Neutrophil (primary cell): Measurements from ENCODE around the gene CHST12.

Source experiments
- H3K27ac ChIP-seq: fragments of 200-600 bp; sonication (generic); 2 replicates; pipeline ENCODE4 v1.5.1; 2016; ENCODE audit warnings: mild to moderate bottlenecking, moderate library complexity
- H3K27me3 ChIP-seq: fragments of 200-600 bp; sonication (generic); 2 replicates; pipeline ENCODE4 v1.6.0; 2016; ENCODE audit warnings: mild to moderate bottlenecking
- H3K36me3 ChIP-seq: fragments of 200-600 bp; sonication (generic); 2 replicates; pipeline ENCODE4 v1.5.1; 2017
- H3K4me1 ChIP-seq, 2 experiments: fragments of 200-600 bp in 1 of 2; sonication (generic) in 1 of 2; 1 replicate in 1 of 2; 2 replicates in 1 of 2; pipeline versions ENCODE4 v1.5.1 to v1.6.1; 2013 to 2016; ENCODE audit warnings: low read depth in 1 of 2, low read length in 1 of 2, mild to moderate bottlenecking in 1 of 2, moderate library complexity in 1 of 2; ENCODE audit not compliant: control insufficient read depth in 1 of 2, insufficient read depth in 1 of 2
- H3K4me3 ChIP-seq, 2 experiments: fragments of 200-600 bp in 1 of 2; sonication (generic) in 1 of 2; 1 replicate in 1 of 2; 2 replicates in 1 of 2; pipeline ENCODE4 v1.5.1; 2013 to 2016; ENCODE audit warnings: low read depth in 1 of 2, low read length in 1 of 2, mild to moderate bottlenecking in 1 of 2, moderate library complexity in 1 of 2
- H3K9me3 ChIP-seq: fragments of 200-600 bp; sonication (generic); 2 replicates; pipeline ENCODE4 v1.5.1; 2016
- CTCF ChIP-seq: fragments of 200-600 bp; sonication (generic); IDR thresholded peaks from 2 replicates; pipeline ENCODE4 v1.5.1; 2016; ENCODE audit warnings: antibody characterized with exemption

CHST12 gene

DNA sequence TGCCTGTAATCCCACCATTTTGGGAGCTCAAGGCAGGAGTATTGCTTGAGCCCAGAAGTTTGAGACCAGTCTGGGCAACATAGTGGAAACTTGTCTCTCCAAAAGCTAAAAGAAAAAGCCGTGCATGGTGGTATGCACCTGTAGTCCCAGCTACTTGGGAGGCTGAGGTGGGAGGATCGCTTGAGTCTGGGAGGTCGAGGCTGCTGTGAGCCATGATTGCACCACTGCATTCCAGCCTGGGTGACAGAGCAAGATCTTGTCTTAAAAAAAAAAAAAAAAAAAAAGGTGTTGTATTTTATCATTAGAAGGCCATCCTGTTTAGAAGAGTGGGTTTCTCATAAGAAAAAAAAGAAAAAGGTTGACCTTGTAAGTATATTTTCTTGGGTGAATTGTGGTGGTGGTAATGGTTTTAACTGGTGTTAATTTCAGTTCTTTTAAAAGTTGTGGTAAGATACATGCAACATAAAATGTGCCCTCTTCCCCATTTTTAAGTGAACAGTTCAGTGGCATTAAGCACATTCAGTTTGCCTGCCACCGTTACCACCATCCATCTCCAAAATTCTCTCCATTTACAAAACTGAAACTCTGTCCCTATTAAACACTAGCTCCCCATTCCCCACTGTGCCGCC, 38.1 kb downstream of the CHST12 start:
- H3K27me3 ChIP-seq, result no peaks in the 10 kb centered on the region
- no peak for TF ChIP-seq CTCF

GRCh38 chr7:2443491-2443890, 40.1 kb downstream of the CHST12 start:
- Histone ChIP-seq H3K27me3 (no peaks in the 10 kb centered on the region), H3K4me3 (no peak overlapping the region), H3K4me1 (no peaks in the 10 kb centered on the region), H3K36me3 (peaks cover 19% of the 10 kb centered on the region), H3K27ac (no peak overlapping the region), H3K9me3 (no peaks in the 10 kb centered on the region)
- no peak for TF ChIP-seq CTCF

More for the DNA sequence above, 38.1 kb downstream of the CHST12 start:
- no peak overlapping the region for H3K27ac ChIP-seq
- H3K9me3 ChIP-seq, result no peaks in the 10 kb centered on the region
- H3K4me3 ChIP-seq, result no peak overlapping the region
- H3K36me3 ChIP-seq, result peaks cover 30% of the 10 kb centered on the region
- no peaks in the 10 kb centered on the region for H3K4me1 ChIP-seq

GRCh38 chr7:2444476-2444875, 41.1 kb downstream of the CHST12 start:
- Histone ChIP-seq H3K27me3 (no peaks in the 10 kb centered on the region), H3K9me3 (no peaks in the 10 kb centered on the region), H3K4me1 (no peaks in the 10 kb centered on the region), H3K36me3 (peaks cover 14% of the 10 kb centered on the region), H3K4me3 (no peak overlapping the region), H3K27ac (no peak overlapping the region)
- TF ChIP-seq CTCF, result no peak

DNA sequence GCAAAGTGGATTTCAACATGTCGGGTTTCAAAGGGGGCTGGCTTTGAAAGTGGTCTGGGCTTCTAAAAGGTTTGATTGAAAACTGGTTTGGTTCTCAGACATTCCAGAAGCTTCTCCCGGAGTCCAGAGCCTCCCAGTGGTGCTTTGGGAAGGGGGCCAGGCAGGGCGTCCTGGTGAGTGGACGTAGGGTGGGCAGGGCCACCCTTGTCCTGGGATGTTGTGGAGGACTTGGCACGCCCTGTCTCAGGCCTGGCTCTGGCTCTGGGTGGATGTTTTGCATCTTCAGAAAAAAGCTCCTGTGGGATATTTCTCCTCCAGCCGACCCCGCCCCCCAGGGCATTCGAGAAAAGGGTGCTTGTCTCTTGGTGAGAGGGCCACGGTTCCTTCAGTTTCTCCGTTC, 41.6 kb downstream of the CHST12 start:
- Histone ChIP-seq H3K4me1 (no peaks in the 10 kb centered on the region), H3K4me3 (no peak overlapping the region), H3K36me3 (peaks cover 14% of the 10 kb centered on the region), H3K27me3 (no peaks in the 10 kb centered on the region), H3K9me3 (no peaks in the 10 kb centered on the region), H3K27ac (no peak overlapping the region)
- no peak for TF ChIP-seq CTCF

DNA sequence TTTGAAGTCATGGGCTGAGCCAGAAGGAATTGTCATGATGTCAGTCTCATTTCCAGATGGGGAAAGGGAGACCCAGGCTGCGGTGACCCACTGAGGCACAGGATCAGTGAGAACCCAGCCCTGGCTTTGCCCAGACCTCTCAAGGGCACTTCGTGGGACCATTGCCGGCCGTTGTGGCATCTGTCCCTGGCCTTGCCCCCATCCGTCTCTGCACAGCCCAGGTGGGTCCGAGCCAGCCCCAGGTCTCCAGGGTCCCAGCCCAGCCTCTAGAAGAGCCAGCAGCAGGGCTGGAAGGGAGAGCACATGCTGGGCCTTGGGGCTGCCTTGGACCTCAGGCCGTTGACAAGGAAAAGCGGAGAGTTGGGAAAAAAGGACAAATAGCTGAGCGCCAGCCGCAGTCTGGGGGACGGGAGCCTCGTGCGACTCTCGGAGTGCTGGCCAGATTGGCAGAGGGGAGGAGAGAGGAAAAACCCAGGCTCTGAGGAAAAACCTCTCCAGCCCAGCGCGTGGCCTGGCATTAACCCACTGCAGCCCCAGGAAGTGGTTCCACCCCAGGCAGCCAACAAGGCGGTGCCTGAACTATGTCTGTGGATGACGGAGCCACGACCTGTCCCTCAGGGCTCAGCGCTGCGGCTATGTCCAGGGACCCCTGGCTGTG, 42.6 kb downstream of the CHST12 start:
- H3K4me1 ChIP-seq, result peaks cover 0 to under 1% of the 10 kb centered on the region in 2 experiments
- no peak overlapping the region for H3K4me3 ChIP-seq
- peaks cover 3% of the 10 kb centered on the region for H3K27me3 ChIP-seq
- TF ChIP-seq CTCF, result no peak
- no peak overlapping the region for H3K27ac ChIP-seq
- H3K9me3 ChIP-seq, result no peaks in the 10 kb centered on the region
- peaks cover 14% of the 10 kb centered on the region for H3K36me3 ChIP-seq
